NCI-H345 treated with DMSO at 0.1 percent for 48 hours (cell line): ENCODE data around the gene ARHGAP20.
"Not testable (repeated sequence)": the region's sequence is repeated elsewhere in the genome, so short reads cannot be mapped to it uniquely, and the experiment has no call there.

Experiments
- DNase-seq: peaks from one replicate; lab custom pipeline; 2025; ENCODE audit not compliant: unreplicated experiment; lab: John Stamatoyannopoulos, UW

The ARHGAP20 gene

DNA sequence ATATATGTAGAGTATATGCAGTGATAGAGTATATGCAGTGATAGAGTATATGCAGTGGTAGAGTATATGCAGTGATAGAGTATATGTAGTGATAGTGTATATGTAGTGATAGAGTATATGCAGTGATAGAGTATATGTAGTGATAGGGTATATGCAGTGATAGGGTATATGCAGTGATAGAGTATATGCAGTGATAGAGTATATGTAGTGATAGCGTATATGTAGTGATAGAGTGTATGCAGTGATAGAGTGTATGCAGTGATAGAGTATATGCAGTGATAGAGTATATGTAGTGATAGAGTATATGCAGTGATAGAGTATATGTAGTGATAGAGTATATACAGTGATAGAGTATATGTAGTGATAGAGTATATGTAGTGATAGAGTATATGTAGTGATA lies 92.9 kb downstream of the ARHGAP20 start:
- DNase-seq, result not testable (repeated sequence)

GRCh38 chr11:110614031-110614430 lies 98.2 kb downstream of the ARHGAP20 start:
- DNase-seq, result no peak

DNA sequence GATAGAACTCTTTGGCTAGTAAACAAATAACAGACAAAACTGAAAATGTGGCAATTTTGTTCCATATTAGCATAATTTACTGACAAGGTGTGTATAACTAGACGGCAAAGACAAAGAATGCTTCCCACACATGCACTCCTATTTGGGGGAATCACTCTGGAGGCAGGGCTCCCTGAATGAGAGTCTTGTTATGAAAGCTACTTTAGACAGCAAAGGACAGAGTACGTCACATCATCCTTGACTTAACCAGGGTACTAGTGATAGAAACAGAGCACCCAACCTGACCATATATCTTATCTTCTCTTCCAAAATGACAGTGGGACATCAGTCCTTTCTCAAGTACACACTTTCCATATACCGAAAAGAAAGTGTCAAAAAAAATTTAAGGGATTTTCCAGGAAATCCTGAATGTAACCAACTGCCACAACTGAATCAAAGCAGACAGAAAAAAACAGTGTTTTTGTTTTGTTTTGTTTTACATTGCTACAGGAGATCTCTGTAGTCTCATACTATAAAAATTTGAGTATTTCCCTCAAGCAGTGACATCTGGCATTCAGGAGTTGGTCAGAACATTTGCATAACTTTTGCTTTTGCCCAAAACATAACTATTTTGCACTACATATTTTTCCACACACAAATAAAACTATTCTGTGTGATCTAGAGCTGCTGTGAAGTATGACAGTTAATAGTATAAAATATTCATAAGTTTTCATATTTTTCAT lies 98.9 kb downstream of the ARHGAP20 start:
- no peak for DNase-seq

GRCh38 chr11:110606415-110606814 lies 105.8 kb downstream of the ARHGAP20 start:
- DNase-seq, result no peak

GRCh38 chr11:110601936-110602335 lies 110.3 kb downstream of the ARHGAP20 start:
- DNase-seq, result no peak

GRCh38 chr11:110600322-110600721 lies 111.9 kb downstream of the ARHGAP20 start:
- DNase-seq, result no peak

DNA sequence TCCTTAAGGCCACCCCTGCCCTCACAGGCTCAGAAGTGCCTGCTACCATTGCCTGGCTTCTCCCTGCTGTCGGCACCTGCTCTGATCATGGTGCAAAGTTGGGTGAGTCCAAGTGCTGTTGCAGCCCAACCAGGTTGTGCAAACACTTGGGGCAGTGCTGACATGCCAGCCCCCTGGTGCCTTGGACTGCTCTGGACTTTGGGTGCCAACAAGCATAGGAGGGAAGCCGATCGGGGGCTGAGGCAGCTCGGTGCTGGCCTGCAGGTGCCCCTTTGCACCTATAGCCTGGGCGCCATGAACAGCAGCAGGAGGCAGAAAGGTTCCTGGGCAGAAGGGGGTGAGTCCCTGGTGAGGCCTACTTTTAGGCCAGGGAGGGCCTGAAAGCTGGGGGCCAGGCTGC lies 113.0 kb downstream of the ARHGAP20 start:
- no peak for DNase-seq

DNA sequence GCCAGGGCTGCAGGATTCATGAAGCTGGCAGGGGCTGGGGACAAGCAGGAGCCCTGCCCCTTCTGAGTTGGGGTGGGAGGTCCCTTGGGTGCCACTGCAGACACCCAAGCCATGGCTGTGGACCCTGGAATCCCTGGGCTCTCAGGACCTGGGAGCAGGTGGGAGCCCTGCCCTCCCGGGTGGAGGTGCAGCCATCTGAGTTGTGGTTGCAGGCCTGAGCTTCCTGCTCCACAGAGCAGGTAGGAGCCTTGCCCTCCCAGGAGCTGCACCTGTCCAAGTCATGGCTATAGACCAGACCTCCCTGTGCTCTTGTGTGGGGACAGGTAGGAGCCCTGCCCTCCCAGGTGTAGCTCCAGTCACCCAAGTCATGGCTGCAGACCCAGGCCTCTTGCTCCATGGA lies 113.5 kb downstream of the ARHGAP20 start:
- DNase-seq, result no peak

GRCh38 chr11:110587972-110588371 lies 124.3 kb downstream of the ARHGAP20 start:
- DNase-seq, result no peak

- DNase-seq, result no peak
Measured at GRCh38 chr11:110587129-110587528, 125.1 kb downstream of the ARHGAP20 start.

- no peak for DNase-seq
Measured at GRCh38 chr11:110584150-110584549, 128.1 kb downstream of the ARHGAP20 start.

DNA sequence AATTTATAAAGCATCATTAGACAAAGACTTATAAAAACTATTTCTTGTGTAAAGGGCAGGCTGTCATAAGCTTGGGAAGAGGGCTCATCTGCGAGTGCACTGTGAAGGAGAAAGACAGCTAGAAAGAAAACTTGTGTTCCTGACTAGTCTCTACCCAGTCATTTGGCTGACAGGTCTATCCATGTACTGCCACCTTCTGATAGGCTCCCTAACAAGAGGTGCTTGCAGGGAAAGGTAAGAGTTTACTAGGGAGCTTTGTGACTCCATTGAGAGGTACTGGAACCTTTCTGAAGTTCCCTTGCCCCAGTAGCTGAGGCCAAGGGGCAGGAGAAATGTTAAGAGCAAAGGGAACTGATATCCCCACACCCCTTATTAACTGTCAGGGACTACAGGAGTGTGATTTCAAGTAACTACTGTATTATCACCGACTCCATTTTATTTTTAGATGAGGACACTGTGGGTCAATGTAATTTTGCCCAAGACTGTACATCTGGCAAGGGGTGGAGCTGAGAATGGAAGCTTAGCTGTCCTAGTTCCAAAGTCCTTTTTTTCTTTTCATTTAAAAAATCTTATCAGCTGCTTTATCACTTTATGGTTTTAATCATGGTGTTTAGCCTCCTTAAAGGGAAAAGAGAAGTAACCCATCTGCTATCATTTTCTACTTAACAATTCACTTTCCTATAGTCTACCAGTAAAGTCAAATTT lies 129.4 kb downstream of the ARHGAP20 start:
- no peak for DNase-seq

DNA sequence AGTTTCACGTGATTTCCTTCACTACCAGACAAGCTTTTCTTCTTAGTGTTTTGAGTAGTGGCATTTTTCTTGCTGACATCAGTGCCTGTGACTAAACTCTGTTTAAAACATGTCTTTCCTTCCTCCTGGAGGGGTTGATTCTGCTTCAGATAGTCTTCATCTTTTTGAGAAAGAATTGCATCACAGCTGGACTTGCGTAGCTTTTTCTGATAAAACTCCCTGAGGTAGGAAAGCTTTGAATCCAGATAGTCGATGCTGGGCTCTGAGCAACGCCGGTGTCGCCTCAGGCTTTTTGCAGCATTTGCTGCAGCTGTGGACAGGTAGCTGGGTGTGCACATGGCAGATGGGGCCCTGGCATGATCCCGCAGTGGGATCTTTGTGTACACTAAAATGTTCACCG lies 131.7 kb downstream of the ARHGAP20 start:
- DNase-seq, result no peak

DNA sequence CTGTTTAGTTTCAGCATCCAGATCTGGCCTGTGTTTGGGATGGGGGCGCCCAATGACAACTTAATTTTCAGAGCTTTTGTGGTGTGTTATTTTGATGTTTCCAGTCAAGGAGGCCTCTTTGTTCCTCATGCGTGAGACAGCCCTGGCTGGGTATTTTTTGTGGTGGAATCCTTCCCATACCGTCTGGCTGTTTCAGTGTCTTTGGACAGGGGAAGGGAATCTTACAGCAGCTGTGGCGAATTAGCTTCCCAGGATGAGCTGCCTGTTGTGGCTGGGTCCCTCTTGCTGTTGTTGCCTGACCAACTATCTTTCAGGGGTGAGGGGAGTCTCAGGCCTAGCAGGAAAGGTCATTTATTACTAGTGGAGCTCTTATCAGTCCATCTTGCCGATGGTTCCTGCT lies 138.8 kb downstream of the ARHGAP20 start:
- DNase-seq, result no peak

DNA sequence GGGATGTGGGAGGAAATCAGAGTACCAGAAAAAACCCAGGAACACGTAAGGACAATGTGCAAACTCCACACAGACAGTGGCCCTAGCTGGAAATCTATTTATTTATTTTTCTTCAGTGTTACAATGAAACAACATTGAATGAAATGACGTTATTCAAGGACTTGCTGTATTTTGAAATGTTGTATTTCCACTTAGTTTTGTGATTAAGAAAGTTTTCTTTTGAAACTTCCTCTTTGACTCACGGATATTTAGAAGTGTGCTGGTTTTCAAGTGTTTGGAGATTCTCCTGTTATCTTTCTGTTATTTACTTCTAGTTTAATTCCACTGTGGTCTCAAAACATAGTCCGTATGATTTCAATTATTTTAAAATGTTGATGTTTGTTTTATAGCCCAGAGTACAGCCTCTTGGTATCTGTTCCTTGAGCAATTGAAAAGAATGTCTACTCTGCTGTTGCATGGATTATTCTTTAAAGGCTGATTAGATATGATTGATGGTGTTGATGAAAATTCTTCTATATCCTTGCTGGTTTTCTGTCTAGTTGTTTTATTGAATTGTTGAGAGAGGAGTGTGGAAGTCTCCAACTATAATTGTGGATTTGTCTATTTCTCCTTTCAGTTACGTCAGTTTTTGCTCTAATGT lies 141.0 kb downstream of the ARHGAP20 start:
- DNase-seq, result no peak

DNA sequence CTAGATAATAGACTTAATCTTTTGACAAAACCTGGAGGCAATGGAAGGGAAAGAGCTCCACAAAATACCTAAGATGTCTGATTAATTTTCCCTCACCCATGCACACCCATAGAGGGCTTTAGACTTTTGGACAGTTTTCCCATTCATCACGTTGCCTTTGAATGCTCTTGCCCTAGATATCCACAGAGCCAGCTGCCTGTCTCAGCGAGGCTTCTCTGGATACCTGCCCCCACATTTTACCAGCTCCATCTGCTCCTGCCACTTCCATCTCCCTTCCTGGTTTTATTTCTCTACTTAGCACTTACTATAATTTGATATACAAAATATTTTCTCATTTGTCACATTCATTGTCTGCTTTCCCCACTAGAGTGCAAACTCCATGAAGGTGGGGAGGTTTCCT lies 145.7 kb downstream of the ARHGAP20 start:
- DNase-seq, result no peak

DNA sequence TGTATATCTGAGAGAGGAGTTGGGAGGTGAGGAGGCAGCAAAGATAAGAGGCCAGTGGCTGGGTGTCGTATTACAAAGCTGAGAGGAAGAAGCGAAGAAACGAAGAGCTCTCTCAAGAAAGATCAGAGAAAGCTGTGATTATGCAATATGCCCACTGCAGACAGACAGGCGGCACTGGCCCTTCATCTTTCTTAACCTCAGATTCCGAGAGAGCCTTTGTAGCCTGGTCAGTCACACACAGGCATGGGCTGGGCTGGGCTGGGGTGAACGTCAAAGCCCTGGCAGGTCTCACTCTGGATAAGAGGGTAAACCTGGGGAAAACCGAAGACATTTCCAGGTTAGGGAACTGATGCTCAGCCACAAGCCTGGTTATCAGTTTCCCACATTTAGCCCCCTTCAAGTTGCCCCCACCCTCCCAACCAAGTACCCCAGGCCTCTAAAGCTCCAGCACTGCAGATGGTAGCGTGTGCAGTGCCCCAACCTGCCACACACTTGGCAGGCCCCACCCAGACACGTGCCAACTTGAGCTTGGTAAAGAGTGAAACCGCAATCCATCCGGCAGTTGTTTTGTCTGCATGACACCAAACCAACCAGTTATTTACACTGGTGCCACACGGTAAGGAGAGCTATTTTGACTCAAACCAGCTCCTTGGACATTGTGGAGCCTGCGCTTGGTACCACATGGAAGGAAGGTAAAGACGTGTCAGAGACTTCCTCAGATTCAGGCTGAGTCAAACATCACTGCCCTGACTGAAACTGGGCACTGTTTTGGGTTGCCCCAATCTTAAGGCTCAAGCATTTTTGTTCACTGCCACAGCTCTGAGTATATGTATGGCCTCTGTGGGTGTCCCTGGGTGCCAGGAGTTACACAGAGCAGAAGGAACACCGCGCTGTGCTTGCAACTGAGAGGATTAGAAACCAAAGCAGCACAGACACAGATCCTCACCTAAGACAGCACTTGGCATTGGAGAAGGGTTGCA lies 146.6 kb downstream of the ARHGAP20 start:
- no peak for DNase-seq

GRCh38 chr11:110564676-110565356 lies 147.4 kb downstream of the ARHGAP20 start:
- no peak for DNase-seq

GRCh38 chr11:110544779-110545178 lies 167.5 kb downstream of the ARHGAP20 start:
- DNase-seq, result no peak

GRCh38 chr11:110538154-110538553 lies 174.1 kb downstream of the ARHGAP20 start:
- no peak for DNase-seq
